ENCODE measurements around the gene RBMS3.
"Not testable (repeated sequence)": the region's sequence is repeated elsewhere in the genome, so short reads cannot be mapped to it uniquely, and the experiment has no call there.

RBMS3 gene

DNA sequence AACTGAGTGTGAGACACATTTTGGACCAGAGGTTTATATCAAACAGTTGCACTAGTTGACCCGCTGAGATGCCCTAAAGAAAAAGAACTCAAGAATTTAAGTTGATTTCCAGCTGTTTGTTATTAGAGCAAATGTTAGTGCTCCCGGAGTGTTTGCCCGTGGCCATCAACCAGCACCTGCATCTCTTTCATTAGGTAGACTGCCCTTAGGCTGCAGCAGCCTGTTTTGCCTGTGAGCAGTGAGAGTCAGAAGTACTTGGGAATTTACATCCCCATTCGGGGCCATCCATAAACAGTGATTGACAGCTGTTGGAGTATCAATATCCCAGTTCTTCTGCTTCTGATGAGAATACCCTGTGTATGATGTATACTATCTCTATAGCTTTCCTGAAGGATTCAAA is 492.6 kb downstream of the RBMS3 start:
- DNase-seq (ENCODE audit: low read depth in 3 of 3) = no peak

DNA sequence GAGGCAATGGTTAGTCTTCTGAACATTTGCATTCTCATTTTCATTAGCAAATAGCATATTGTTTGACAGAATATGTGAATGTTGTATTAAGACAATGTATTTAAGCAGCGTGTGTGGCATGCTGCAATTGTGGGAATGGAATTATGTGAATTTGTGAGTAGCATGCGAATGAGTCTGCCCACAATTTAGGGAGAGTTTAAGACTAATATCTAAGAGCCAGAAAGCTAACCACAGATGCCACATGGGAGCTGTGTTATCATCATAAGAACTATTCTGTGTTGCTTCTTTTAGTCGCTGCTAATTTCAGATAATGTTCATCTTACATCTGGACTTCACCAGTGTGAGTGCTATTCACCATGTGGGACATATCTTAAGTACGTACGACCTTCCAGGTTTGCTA is 494.5 kb downstream of the RBMS3 start:
- DNase-seq (ENCODE audit: low read depth in 3 of 3) = no peak

DNA sequence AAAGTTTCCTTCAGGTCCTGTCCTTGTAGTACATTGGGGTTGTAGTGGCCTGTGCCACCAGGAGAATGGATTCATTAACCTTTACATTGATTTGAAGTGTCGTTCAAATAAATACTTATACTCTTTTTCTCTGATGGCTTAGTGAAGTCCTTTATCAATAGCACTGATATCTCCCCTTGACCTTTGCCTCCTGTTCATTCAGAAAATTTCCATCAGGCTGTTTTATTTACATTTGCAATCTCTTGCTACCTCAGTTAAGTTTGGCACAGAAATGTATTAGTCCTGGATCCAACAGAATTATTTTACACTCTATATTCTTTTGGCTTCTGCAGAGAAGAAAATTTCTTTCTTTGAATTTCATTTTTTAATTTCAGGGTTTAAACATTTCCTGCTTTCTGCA is 497.0 kb downstream of the RBMS3 start:
- DNase-seq (ENCODE audit: low read depth in 3 of 3) = no peak

- DNase-seq (ENCODE audit: low read depth in 3 of 3) = no peak
Measured at GRCh38 chr3:29789686-29790085, 508.8 kb downstream of the RBMS3 start.

DNA sequence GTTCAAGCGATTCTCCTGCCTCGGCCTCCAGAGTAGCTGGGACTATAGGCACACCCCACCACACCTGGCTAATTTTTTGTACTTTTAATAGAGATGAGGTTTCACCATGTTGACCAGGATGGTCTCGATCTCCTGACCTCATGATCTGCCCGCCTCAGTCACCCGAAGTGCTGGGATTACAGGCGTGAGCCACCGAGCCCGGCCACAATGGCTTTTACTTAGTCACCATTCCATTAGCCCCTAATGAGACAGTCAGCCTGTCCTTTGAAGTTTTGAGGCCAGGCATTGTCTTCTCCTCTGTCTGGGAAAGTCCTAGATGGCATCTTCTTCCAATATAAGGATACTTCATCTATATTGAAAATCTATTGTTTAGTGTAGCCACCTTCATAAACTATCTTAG is 515.9 kb downstream of the RBMS3 start:
- DNase-seq (ENCODE audit: low read depth in 3 of 3) = no peak

DNA sequence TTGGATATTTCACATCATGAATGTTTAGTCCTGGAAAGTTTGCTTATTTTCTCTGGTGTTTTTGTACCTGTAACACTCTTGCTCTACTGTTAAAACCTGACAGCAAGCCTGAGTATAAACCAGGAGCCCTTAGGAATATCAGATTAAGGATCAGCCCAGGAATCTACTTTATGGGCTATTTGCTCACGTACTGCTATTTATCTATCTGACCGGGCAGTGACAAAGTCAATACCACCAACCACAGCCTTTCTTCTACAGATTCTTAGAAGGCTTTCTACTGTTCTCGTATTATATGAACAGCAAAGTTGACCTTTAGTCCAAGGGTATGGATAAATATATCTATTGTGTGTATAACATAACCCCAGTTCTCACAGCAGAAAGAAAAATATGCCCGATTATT is 521.2 kb downstream of the RBMS3 start:
- no peak for DNase-seq (ENCODE audit: low read depth in 3 of 3)

- DNase-seq (ENCODE audit: low read depth in 3 of 3) = no peak
Measured at GRCh38 chr3:29804044-29804443, 523.2 kb downstream of the RBMS3 start.

DNA sequence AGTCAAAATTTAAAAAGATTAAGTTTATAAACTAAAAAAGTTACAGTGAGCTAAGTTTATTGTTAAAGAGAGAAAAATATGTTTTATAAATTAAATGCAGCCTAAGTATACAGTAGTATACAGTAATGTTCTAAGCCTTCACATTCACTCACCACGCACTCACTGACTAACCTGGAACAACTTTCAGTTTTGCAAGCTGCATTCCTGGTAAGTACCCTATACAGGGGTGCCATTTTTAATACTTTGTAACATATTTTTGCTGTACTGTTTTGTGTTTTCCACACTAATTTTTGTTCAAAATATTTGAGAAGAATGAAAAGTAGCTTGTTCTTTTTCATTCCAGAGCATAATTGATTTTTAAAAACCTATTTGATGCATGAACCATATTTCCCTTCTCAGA is 524.9 kb downstream of the RBMS3 start:
- no peak for DNase-seq (ENCODE audit: low read depth in 3 of 3)

GRCh38 chr3:29808324-29808723 is 527.5 kb downstream of the RBMS3 start:
- not testable (repeated sequence) for DNase-seq (ENCODE audit: low read depth in 3 of 3)

GRCh38 chr3:29822071-29822470 is 541.2 kb downstream of the RBMS3 start:
- no peak for DNase-seq (ENCODE audit: low read depth in 3 of 3)

- no peak for DNase-seq (ENCODE audit: low read depth in 3 of 3)
Measured at GRCh38 chr3:29823233-29823632, 542.4 kb downstream of the RBMS3 start.

DNA sequence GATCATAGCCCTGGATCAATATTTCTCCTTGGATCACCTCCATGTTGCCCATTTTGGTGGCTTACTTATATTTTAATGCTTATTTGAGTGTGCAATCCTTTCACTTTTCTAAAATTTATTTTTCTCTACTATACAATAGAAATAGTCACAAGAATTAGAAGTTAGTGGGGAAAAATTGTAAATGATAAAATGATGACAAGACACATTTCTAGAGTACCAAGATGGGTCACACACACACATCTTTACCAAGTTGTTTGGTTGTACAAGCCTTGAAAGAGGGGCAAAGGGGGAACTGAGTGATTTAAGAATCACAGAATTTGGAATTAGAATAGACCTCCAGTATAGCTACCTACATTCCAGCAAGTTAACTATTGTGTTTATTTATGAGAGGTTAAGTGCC is 545.8 kb downstream of the RBMS3 start:
- DNase-seq (ENCODE audit: low read depth in 3 of 3) = no peak

DNA sequence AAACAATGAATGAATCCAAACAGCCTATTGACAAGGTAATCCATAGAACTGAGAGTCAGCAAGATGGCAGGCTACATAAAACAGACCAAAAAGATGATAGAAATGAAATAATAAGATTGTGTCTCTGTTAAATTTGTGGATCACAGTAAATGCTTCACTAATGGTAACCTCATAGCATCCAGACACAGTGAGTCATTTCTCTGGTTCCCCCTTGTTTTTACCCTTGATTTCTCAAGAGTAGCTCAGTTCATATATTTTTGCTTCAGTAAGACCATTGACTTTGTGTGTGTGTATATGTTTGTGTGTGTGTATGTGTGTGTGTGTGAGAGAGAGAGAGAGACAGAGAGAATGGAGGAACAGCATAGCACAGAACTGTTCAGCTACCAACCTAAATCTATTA is 546.9 kb downstream of the RBMS3 start:
- DNase-seq (ENCODE audit: low read depth in 3 of 3) = no peak

- DNase-seq (ENCODE audit: low read depth in 3 of 3) = no peak
Measured at GRCh38 chr3:29829340-29829739, 548.5 kb downstream of the RBMS3 start.

DNA sequence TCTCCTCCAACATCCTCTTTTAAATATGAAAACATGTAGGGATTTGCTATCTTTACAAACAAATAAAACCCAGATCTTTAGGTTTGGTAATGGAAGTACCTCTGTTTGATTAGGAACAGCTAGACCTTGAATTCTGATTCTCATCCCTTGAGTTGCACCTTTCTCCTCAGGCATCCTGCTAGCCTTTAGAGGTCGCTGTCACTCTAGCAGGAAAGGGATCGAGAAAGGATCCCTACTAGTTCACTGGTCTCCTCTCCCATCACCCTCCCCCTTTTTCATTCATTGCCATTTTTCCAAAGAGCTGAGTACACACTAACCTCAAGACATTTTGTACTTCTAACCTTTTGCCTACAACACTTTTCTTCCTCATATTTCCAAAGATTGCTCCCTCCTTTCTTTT is 569.8 kb downstream of the RBMS3 start:
- DNase-seq (ENCODE audit: low read depth in 3 of 3) = no peak

- no peak for DNase-seq (ENCODE audit: low read depth in 3 of 3)
Measured at GRCh38 chr3:29852767-29853166, 571.9 kb downstream of the RBMS3 start.

DNA sequence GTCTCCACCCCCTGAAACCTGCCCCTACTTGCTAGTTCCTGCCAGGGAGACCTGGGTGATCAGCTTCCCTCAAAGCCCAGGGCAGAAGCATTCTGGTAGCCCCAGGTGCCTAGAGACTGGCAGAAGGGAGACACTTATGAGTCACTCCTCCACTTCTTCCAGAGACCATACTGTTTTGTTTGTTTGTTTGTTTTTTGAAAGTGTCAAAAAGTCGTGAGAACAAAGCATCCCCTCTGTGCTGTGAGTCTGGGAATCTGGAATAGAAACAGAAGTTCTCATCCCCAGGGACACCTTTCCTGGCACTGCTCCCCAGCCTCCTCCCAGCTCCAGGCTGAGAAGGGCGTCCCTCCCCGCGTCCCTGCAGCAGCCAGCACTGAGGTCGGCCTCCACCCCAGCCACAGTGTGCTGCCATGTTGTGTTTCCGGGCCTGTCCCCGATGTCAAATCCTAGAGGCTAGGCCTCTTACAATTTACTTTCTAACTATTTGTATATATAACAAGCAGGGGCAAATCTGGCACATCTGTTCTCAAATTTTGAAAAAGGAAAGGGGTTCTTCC is 573.0 kb downstream of the RBMS3 start:
- DNase-seq (ENCODE audit: low read depth in 3 of 3) = no peak

DNA sequence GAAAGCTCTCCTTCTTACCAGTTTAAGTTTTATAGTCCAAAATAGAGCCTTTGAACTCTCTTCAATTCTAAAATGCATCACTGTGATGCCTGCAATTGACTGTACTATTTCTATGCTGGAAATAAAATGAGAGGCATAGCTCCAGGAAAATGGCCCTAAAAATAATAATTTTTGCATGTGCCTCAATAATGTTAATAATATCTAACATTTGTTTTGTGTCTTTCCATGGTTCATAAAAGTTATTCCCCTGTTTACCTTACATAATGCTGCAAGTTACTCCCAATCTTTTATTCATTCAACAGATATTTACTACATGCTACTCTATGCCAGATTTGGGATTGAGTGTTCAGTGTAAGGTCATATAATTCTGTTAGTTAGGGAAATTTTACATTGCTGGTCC is 574.0 kb downstream of the RBMS3 start:
- no peak for DNase-seq (ENCODE audit: low read depth in 3 of 3)

GRCh38 chr3:29859726-29860270 is 578.9 kb downstream of the RBMS3 start:
- no peak for DNase-seq (ENCODE audit: low read depth in 3 of 3)

DNA sequence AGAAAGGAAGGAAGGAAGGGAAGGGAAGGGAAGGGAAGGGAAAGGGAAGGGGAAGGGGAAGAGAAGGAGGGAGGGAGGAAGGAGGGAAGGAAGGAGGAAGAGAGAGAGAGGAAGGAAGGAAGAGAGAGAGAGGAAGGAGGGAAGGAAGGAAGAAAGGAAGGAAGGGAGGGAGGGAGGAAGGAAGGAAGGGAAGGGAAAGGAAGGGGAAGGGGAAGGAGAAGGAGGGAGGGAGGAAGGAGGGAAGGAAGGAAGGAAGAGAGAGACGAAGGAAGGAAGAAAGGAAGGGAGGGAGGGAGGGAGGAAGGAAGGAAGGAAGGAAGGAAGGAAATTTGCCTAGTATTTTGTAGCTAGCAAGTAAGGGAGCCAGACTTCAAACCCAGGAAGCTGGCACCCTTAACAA is 583.9 kb downstream of the RBMS3 start:
- no peak for DNase-seq (ENCODE audit: low read depth in 3 of 3)

DNA sequence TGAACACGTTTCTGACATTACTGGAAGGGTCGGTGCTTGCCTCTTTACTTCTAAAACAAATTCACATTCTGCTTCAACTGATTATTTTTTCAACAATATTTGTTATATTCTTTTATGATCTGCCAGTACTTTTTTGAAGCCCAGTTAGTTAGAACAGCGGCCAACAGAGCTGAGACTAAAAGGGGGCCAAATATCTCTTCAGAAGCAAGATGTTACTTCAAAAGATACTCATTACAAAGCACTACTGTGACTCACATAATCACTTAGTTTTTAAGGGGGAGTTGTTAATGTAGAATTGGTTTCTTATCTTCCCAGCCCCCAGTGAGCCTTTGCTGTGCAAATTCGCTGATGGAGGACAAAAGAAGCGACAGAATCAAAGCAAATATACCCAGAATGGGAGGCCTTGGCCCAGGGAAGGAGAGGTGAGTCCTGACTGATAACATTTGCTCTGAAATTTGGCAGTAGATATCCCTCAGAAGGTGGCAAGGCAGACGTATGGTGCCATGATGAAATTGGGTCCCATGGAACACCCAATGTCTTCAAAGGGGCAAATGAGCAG is 587.8 kb downstream of the RBMS3 start:
- no peak for DNase-seq (ENCODE audit: low read depth in 3 of 3)

- no peak for DNase-seq (ENCODE audit: low read depth in 3 of 3)
Measured at GRCh38 chr3:29870136-29870535, 589.3 kb downstream of the RBMS3 start.

- DNase-seq (ENCODE audit: low read depth in 3 of 3) = no peak
Measured at GRCh38 chr3:29871087-29871486, 590.2 kb downstream of the RBMS3 start.

- DNase-seq (ENCODE audit: low read depth in 3 of 3) = no peak
Measured at GRCh38 chr3:29880809-29881208, 599.9 kb downstream of the RBMS3 start.
